NCI-H524 (cell line): ENCODE data around the gene DUSP23.
A peak's percentile ranks its signal among the peaks of the same experiment; 100 is the strongest.

Experiments
- DNase-seq, 2 experiments: peaks; one replicate each; lab custom pipeline; 2025; lab: John Stamatoyannopoulos, UW

The DUSP23 gene

GRCh38 chr1:159780583-159781582 lies at the start of gene DUSP23:
TSS of gene DUSP23 (plus strand) at chr1:159780962. CDS start at chr1:159781101, 139 bp downstream.
- peak; percentile 77 to 94 for DNase-seq

GRCh38 chr1:159737238-159737916 lies 43.4 kb upstream of the DUSP23 start:
- no peak for DNase-seq

DNA sequence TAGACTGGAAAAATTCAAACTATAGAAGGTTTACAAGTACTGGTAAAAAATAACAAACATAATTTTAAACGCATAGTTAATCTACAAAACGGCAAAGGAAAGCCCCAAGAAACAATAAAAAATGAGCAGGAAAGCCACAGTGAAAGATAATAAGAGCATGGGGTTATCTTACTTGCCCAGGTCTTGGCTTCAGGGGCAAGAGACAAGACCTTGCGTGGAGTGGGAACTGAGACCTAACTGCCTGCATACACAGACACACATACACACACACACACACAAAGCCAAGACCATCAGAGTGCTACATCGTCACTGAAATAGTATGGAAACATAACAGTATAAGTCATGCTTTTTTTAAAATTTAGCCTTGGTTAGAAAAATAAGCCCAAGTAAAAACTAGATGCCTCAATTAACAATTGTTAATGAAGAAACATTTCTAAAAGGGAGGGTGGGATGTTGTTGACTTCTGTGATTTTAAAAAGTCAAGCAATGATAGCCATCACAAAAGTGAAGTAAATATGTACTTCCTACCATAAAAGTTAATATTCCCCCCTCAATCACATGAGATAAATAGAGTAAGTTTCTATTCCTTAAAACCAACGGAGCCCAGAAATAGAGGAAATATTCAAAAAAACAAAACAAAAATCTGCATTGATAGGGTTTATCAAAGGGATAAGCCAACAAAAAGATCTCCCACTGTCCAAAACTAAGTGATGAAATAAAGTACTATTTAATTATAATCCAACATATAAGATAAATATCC lies 36.9 kb upstream of the DUSP23 start:
- no peak for DNase-seq

- no peak for DNase-seq
Observed at GRCh38 chr1:159746666-159747065, 34.1 kb upstream of the DUSP23 start.

DNA sequence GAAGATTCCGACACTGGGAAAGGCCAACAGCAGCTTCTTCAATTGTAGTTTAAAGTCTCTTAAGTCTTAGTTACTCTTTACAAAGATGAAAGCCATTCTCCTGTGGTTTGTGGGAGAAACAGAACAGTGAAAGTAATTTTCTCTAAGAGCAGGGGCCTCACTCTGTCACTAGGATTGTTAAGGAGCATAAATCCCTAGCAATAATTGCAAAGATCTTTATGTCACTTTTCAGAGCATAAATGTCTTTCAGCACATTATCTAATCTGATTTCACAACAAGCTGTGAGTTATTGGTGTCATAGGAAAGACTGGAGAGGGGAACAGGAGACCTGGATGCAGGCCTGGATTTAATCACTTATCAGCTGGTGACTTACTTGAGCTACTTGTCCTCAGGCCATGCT lies 32.4 kb upstream of the DUSP23 start:
- DNase-seq, result no peak

GRCh38 chr1:159749630-159750029 lies 31.1 kb upstream of the DUSP23 start:
- no peak for DNase-seq

DNA sequence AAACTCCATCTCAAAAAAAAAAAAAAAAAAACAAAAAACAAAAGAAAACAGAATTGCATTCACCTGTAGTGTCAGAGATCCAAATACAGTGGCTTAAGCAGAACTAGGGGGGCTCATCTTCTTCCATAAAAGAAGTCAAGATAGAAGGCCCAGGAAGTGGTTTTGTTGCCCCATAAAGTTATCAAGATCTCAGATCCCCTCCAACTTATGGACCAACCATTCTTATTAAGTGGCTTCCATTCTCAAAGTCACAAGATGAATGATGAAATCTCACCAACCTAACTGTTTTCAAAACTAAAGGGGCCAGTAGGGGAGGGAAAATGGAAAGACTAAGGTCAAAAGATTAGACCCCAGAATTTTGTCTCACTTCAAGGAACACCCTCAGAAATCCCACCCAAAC lies 30.1 kb upstream of the DUSP23 start:
- DNase-seq, result no peak

DNA sequence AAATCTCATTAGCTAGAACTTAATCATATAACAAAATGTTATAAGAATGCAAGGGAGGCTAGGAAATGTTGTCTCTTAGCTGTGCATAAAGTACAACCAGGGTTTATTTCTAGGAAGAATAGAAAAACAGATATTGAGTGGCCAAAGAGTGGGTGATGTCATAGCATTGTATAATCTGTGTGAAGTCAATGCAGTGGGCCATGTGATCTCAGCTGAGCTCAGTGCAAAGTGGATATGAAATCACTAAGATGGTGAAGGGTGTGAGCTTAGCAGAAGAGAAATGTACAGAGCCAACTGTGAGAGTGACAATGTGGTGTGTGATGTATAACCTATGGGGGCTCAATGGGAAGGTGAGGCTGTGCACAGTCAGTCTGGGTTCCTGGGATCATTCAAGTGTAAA lies 29.7 kb upstream of the DUSP23 start:
- no peak for DNase-seq

DNA sequence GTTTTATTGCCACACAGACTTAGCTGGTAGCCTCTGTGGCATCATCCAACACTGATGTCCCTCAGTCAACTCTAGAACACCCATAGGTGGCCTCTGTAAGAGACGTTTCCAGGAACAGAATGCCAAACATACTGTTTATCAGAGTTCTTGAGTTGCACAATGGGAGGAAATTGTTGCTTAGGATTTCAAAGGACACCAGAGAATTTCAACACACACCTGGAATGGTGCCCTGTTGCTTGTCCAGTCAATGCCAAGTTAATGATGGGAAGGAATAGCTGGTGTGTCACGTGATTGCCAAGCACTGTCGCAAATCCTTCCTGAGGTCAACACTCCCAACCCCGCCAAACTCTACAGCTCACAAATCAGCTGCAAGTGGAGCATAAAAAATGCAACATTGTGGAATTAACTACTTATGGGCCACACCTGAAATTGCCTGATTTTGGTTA lies 28.6 kb upstream of the DUSP23 start:
- no peak for DNase-seq

GRCh38 chr1:159753386-159753785 lies 27.4 kb upstream of the DUSP23 start:
- DNase-seq, result no peak

GRCh38 chr1:159755451-159756007 lies 25.2 kb upstream of the DUSP23 start:
- DNase-seq, result no peak

- no peak for DNase-seq
Observed at GRCh38 chr1:159756397-159756796, 24.4 kb upstream of the DUSP23 start.

DNA sequence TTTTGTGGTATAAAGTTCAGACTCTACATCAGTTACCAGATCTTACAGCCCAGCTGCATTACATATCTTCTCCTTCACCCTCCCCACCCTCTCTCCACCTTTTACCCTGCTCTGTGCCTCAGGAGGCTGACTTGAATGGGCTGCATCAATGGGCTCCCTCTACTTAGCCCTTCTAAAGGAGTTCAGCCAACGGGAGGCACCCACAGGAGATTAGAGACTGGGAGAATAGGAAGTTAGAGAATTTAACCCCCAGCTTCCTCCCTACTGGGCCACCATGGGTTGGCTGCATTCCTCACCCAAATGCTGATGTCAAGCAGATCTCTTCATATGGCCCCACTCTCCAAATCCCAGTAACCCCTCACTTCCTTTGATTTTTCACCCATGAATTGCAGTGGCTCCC lies 17.1 kb upstream of the DUSP23 start:
- no peak for DNase-seq

DNA sequence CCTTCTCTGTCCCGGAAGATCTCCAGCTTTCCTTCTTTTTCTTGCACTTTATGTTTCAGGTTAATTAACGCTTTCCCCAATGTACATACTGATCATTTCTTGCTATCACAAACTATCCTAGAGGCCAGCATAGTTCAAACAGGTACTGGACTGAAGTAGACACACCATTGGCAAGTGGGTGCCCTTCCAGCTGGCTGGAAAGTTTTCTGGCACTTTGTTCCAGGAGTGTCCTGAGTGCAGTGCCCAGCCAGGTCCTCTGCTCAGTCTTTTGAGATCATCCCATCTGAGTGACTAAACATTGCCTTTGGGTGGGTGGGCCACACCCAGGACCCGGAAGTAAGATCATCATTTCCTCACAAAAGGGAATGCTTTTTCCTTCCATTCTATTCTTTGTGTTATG lies 15.0 kb upstream of the DUSP23 start:
- DNase-seq, result no peak

DNA sequence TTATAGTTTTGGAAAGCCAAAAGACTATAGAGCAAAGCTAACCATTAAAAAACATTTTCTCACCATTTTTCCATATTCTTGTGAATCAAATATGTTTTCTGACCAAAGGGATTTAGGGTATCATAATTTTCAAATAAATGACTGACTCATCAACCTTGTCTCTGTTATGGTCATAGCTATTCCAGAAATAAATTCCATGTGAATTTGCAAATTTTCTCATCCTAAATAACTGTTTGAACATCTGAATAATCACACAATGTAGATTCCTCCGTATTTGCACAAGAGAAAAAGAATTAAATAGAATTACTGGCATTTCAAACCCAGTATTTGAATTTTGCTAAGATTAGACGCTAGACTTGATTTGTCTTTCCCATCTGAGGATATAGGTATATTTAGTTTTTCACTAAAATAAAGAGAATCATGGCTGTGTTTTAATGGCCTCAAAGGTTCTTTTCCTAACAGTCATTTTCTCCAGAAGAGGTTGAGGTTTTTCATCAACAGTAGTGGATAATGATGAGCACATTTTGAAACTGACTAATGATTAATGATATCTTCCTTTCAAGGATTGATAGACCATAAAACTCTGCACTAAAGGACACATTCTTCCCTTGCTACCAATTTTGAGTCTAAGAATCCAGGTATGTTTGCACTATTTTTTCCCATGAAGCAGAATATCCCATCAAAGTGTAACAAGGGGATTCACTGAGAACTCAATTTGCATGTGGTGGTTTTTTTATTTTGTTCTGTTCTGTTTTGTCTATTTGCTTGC lies 9.5 kb upstream of the DUSP23 start:
- DNase-seq, result no peak

- DNase-seq, result no peak
Observed at GRCh38 chr1:159774465-159774864, 6.3 kb upstream of the DUSP23 start.

DNA sequence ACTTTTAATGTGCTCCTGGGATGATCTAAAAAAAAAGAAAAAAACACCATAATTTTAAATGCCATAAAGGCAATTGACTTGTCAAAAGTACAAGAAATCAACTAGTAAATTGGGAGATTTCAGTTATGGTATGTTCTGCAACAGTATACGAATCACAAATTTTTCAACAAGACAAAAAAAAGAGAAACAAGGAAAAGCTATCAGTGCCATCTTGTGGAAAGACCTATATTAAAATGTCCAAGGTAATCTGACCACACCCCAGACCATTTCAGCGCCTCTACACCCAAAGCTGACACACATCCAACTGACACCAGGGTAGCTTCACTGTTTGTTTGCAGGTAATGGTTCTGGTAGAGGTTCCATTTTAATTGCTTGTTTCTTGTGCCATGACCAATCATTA lies 5.0 kb upstream of the DUSP23 start:
- DNase-seq, result peak in 1 of 2 experiments; percentile 20

GRCh38 chr1:159778266-159778665 lies 2.5 kb upstream of the DUSP23 start:
- no peak for DNase-seq

DNA sequence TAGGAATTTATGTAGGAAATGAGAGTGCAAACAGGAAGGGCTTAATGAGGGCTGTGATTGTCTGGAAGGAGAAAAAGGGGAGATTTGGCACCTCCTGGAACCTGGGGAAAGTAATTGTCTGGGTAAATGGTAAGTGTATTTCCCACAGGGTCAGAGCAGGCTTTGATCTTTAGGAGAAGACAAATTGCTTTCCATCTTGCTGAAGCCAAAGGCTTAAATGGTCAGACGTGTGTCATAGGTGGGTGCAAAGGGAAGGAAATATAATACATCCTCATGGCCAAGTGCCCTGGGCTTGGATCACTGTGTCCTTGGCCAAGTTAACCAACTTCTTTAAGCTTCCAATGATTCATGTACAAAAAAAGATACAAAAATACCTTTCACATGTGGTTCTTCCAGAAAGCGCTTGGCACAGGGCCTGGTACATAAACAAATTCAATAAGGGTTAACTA lies 1.3 kb upstream of the DUSP23 start:
- no peak for DNase-seq

- no peak for DNase-seq
Observed at GRCh38 chr1:159781992-159782391, 1.2 kb downstream of the DUSP23 start.

DNA sequence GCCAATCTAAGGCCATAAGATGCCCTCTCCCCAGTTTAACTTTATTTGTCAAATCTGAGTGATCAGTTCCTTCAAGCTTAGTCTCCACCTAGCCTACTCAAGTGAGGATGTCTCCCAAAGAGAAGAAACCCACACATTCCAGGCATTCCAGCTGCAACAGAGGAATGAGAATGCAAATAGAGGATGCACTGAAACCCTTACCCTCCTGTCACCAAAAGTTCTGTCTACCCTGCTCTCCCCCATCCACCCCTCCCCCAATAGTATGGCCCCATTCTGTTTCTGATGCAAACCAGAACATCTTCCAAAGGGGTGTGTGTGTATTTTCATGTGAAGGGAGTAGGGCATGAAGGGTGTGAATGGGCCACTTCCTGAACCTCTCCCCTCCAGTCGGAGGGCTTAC lies 3.0 kb downstream of the DUSP23 start:
- no peak for DNase-seq
